ENCODE measurements around the gene ZNF112. TPM values are rescaled to one million over a fixed set of nuclear protein-coding genes. Genes with fewer than 3 reads are reported as not detected.
"Not testable (repeated sequence)": the region's sequence is repeated elsewhere in the genome, so short reads cannot be mapped to it uniquely, and the experiment has no call there.

ZNF112 gene
- total and polyA plus RNA-seq, 7 donors = 0.70 to 4.8 (median 1.5) TPM

- no peak for TF ChIP-seq CTCF (IDR thresholded peaks at IDR 0.05)
- peaks cover 4 to 33% of the 10 kb centered on the region in 2 donors for H3K36me3 ChIP-seq (ENCODE audit: insufficient read depth in 1 of 2, low read depth in 1 of 2)
- ATAC-seq (no peak), DNase-seq (no peak)
- no peaks in the 10 kb centered on the region for H3K4me1 ChIP-seq
- H3K9me3 ChIP-seq = peaks cover 32% of the 10 kb centered on the region
- no peak overlapping the region for H3K27ac ChIP-seq
- no peak overlapping the region for H3K4me3 ChIP-seq
- intact Hi-C loops (cut with DNase I) = no loop called here
- 89 to 96% (median 92%) methylated on average over 2 of the region's 2 CpGs for WGBS, 3 donors
- no peaks in the 10 kb centered on the region for H3K27me3 ChIP-seq (ENCODE audit: insufficient read depth in 3 of 3, low read length in 2 of 3)
Observed at GRCh38 chr19:44341794-44342193, 14.7 kb downstream of the ZNF112 start.

GRCh38 chr19:44334639-44335038, 21.8 kb downstream of the ZNF112 start:
- intact Hi-C loops (cut with DNase I); H3K27me3 ChIP-seq (ENCODE audit: insufficient read depth in 3 of 3, low read length in 2 of 3); DNase-seq; H3K27ac ChIP-seq; H3K4me1 ChIP-seq; H3K4me3 ChIP-seq; ATAC-seq: not testable (repeated sequence)
- WGBS, 3 donors = 80 to 81% (median 81%) methylated on average over 3 of the region's 3 CpGs
- Histone ChIP-seq H3K9me3 (peaks cover 24% of the 10 kb centered on the region), H3K36me3 (ENCODE audit: insufficient read depth in 1 of 2, low read depth in 1 of 2) (peaks cover 21 to 92% of the 10 kb centered on the region in 2 donors)

GRCh38 chr19:44332145-44332544, 24.3 kb downstream of the ZNF112 start:
- TF ChIP-seq CTCF (IDR thresholded peaks at IDR 0.05) = no peak
- Histone ChIP-seq H3K27ac (no peak overlapping the region), H3K9me3 (peaks cover 35% of the 10 kb centered on the region), H3K4me1 (no peaks in the 10 kb centered on the region), H3K27me3 (ENCODE audit: insufficient read depth in 3 of 3, low read length in 2 of 3) (no peaks in the 10 kb centered on the region), H3K4me3 (no peak overlapping the region), H3K36me3 (ENCODE audit: insufficient read depth in 1 of 2, low read depth in 1 of 2) (peaks cover 23 to 94% of the 10 kb centered on the region in 2 donors)
- ATAC-seq (no peak), DNase-seq (no peak)
- WGBS, 3 donors = 88 to 100% (median 94%) methylated on average over 1 of the region's 1 CpG
- intact Hi-C loops (cut with DNase I) = no loop called here

DNA sequence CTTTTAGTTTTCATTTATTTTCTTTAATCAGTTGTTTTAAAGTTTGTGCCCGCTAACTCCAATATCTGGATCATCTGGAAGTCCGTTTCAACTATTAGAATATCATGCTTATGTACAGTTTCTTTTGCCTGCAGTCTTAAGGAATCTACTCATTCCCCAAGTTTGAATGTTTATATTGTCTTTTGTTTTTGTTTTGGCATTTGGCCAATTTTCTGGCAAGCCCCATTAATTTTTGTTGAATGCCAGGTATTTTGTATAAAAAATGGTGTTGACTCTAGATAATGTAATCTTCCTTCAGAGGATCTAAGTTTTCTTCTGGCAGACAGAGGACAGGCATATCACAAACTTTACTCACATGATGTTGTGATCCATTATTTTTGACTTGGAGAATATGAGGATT, 40.6 kb downstream of the ZNF112 start:
- ATAC-seq = no peak
- Histone ChIP-seq H3K4me3 (no peak overlapping the region), H3K27ac (no peak overlapping the region), H3K36me3 (ENCODE audit: insufficient read depth in 1 of 2, low read depth in 1 of 2) (no peaks in the 10 kb centered on the region), H3K27me3 (ENCODE audit: insufficient read depth in 3 of 3, low read length in 2 of 3) (no peaks in the 10 kb centered on the region), H3K9me3 (peaks cover 81% of the 10 kb centered on the region), H3K4me1 (no peaks in the 10 kb centered on the region)
- DNase-seq = no peak
- TF ChIP-seq CTCF (IDR thresholded peaks at IDR 0.05) = no peak
- 75 to 99% (median 97%) methylated on average over 2 of the region's 2 CpGs for WGBS, 3 donors
- intact Hi-C loops (cut with DNase I) = no loop called here

- no peak overlapping the region for H3K27ac ChIP-seq
- ATAC-seq (no peak), DNase-seq (no peak)
- 98 to 100% (median 100%) methylated on average over 1 of the region's 1 CpG for WGBS, 3 donors
- H3K27me3 ChIP-seq (ENCODE audit: insufficient read depth in 3 of 3, low read length in 2 of 3) = no peaks in the 10 kb centered on the region
- no peaks in the 10 kb centered on the region for H3K4me1 ChIP-seq
- no peak for TF ChIP-seq CTCF (IDR thresholded peaks at IDR 0.05)
- peaks cover 75% of the 10 kb centered on the region for H3K9me3 ChIP-seq
- intact Hi-C loops (cut with DNase I) = no loop called here
- no peak overlapping the region for H3K4me3 ChIP-seq
- H3K36me3 ChIP-seq (ENCODE audit: insufficient read depth in 1 of 2, low read depth in 1 of 2) = no peaks in the 10 kb centered on the region
Observed at GRCh38 chr19:44313231-44313630, 43.2 kb downstream of the ZNF112 start.

All from psoas muscle (tissue), 8 donors.